Measurements from ENCODE around the gene FAM156B.
A peak's percentile ranks its signal among the peaks of the same experiment; 100 is the strongest.
"Not testable (repeated sequence)": the region's sequence is repeated elsewhere in the genome, so short reads cannot be mapped to it uniquely, and the experiment has no call there.

Gene FAM156B

GRCh38 chrX:52923781-52924241, 26.7 kb downstream of the FAM156B start:
- DNase-seq (ENCODE audit: low spot score): peak; percentile 2

- DNase-seq (ENCODE audit: low spot score): not testable (repeated sequence)
Measured at GRCh38 chrX:52930214-52930613, 33.1 kb downstream of the FAM156B start.

- no peak for DNase-seq (ENCODE audit: low spot score)
Measured at GRCh38 chrX:52933213-52933612, 36.1 kb downstream of the FAM156B start.

GRCh38 chrX:52933976-52934703, 37.0 kb downstream of the FAM156B start:
- DNase-seq (ENCODE audit: low spot score): peak; percentile 4

- peak; percentile 85 for DNase-seq (ENCODE audit: low spot score)
Measured at GRCh38 chrX:52934704-52935469, 37.8 kb downstream of the FAM156B start.

GRCh38 chrX:52935470-52935784, 38.3 kb downstream of the FAM156B start:
- DNase-seq (ENCODE audit: low spot score): not testable (repeated sequence)

- DNase-seq (ENCODE audit: low spot score): not testable (repeated sequence)
Measured at GRCh38 chrX:52940704-52941103, 43.6 kb downstream of the FAM156B start.

GRCh38 chrX:52941728-52942127, 44.6 kb downstream of the FAM156B start:
- not testable (repeated sequence) for DNase-seq (ENCODE audit: low spot score)

- not testable (repeated sequence) for DNase-seq (ENCODE audit: low spot score)
Measured at GRCh38 chrX:52945838-52946494, 48.8 kb downstream of the FAM156B start.

- not testable (repeated sequence) for DNase-seq (ENCODE audit: low spot score)
Measured at GRCh38 chrX:52947501-52947900, 50.4 kb downstream of the FAM156B start.

GRCh38 chrX:52948265-52948664, 51.1 kb downstream of the FAM156B start:
- not testable (repeated sequence) for DNase-seq (ENCODE audit: low spot score)

- not testable (repeated sequence) for DNase-seq (ENCODE audit: low spot score)
Measured at GRCh38 chrX:52949325-52949724, 52.2 kb downstream of the FAM156B start.

- not testable (repeated sequence) for DNase-seq (ENCODE audit: low spot score)
Measured at GRCh38 chrX:52949884-52950283, 52.8 kb downstream of the FAM156B start.

Data from COLO829 (cell line).